Esophagus (tissue), 2 donors: Measurements from ENCODE around the gene PRRC1. TPM values are rescaled to one million over a fixed set of nuclear protein-coding genes. Genes with fewer than 3 reads are reported as not detected.

Source experiments
- H3K27ac ChIP-seq, 2 donors: one replicate each; pipeline ENCODE4 v1.5.1; 2013; ENCODE audit warnings: low read depth in 2 of 2, mild to moderate bottlenecking in 2 of 2, inconsistent platforms in 1 of 2, low read length in 1 of 2, moderate library complexity in 1 of 2
- H3K27me3 ChIP-seq, 2 donors: one replicate each; pipeline ENCODE4 v1.6.1; 2013; ENCODE audit warnings: low read length in 2 of 2, control low read depth in 1 of 2, mild to moderate bottlenecking in 1 of 2; ENCODE audit not compliant: insufficient read depth in 2 of 2, control insufficient read depth in 1 of 2
- H3K36me3 ChIP-seq, 2 donors: one replicate each; pipeline ENCODE4 v1.6.1; 2013; ENCODE audit warnings: low read length in 1 of 2; ENCODE audit not compliant: control insufficient read depth in 2 of 2, insufficient read depth in 2 of 2
- H3K4me1 ChIP-seq, 2 donors: one replicate each; pipeline ENCODE4 v1.6.1; 2013; ENCODE audit warnings: low read length in 1 of 2; ENCODE audit not compliant: control insufficient read depth in 2 of 2, insufficient read depth in 2 of 2
- H3K4me3 ChIP-seq, 2 donors: one replicate each; pipeline ENCODE4 v1.5.1; 2013; ENCODE audit warnings: low read length in 2 of 2, mild to moderate bottlenecking in 2 of 2, low read depth in 1 of 2, moderate library complexity in 1 of 2
- H3K9me3 ChIP-seq, 2 donors: one replicate each; pipeline ENCODE4 v1.6.1; 2013; ENCODE audit warnings: mild to moderate bottlenecking in 2 of 2, low read depth in 1 of 2, low read length in 1 of 2, moderate library complexity in 1 of 2; ENCODE audit not compliant: control insufficient read depth in 2 of 2, insufficient read depth in 1 of 2
- WGBS, 2 donors: extraction: QIAGEN DNeasy Blood & Tissue Kit; methylation state at CpG; one replicate each; pipeline ENCODE4 v1.1.7; 2013; 5-methylcytosine and 5-hydroxymethylcytosine counted together
- polyA plus RNA-seq, 2 donors: library from polyadenylated mRNA; stranded (reverse); fragments of 200-250 nt; gene quantifications; one replicate each; pipeline ENCODE4 v1.2.3, GENCODE V29; 2013
- donor health status: healthy with polysubstance abuse.
- donor health status: Bipolar disorder and iron deficiency.

PRRC1 gene
- polyA plus RNA-seq, 2 donors, result 16.7 to 22.2 TPM

DNA sequence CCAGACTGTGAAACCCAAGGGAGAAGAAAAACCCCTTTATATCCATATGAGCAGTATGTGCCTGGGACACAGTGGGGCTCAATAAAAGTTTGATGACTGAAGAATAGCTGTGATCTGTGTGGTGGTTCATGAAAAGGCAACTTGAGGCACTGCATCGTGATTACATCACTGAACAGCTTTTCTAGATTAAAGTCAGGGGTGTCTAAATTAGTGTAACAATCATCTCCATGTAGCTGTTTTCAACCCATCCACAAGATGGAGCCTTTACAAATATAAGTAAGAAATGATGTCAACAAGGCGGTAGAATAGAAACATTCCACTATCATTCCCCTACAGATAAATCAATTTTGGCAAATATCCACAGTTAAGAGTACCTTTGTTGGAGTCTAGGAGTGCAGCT, 55.5 kb downstream of the PRRC1 start:
- no peaks in the 10 kb centered on the region for H3K27me3 ChIP-seq
- no peak overlapping the region for H3K4me3 ChIP-seq
- no peaks in the 10 kb centered on the region for H3K36me3 ChIP-seq
- 80 to 82% methylated on average over 2 of the region's 2 CpGs for WGBS, 2 donors
- H3K9me3 ChIP-seq, result no peaks in the 10 kb centered on the region
- H3K4me1 ChIP-seq, result no peaks in the 10 kb centered on the region
- no peak overlapping the region for H3K27ac ChIP-seq

DNA sequence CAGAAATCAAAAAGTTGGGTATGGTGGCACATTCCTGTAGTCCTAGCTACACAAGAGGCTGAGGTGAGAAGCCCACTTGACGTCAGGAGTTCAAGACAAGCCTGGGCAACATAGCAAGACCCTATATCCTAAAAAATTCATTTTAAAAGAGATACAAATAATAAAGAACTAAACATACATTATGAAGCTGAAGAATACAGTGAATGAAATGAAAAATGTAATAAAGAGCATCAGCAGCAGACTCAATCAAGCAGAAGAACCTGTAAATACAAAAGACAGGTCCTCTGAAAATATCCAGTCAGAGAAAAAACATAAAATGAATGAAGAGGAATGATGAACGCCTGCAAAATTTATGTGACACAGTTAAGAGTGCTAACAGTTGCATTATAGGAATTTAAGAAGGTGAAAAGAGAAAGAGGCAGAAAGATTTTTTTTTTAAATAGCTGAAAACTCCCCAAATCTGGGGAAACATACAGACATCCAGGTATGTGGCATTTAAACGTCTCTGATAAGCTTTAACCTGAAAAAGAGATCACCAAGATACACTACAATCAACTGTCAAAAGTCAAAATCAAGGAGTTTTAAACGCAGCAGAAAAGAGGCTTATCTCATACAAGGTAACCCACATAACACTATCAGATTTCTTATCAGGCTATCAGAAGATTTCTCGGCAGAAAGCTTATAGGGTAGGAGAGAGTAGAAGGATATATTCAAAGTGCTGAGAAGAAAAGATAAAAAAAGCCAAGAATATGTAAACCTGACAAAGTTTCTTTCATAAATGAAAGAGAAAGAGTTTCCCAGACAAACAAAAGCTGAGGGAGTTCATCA, 57.6 kb downstream of the PRRC1 start:
- H3K36me3 ChIP-seq, result no peaks in the 10 kb centered on the region
- 78 to 83% methylated on average over 5 of the region's 5 CpGs for WGBS, 2 donors

DNA sequence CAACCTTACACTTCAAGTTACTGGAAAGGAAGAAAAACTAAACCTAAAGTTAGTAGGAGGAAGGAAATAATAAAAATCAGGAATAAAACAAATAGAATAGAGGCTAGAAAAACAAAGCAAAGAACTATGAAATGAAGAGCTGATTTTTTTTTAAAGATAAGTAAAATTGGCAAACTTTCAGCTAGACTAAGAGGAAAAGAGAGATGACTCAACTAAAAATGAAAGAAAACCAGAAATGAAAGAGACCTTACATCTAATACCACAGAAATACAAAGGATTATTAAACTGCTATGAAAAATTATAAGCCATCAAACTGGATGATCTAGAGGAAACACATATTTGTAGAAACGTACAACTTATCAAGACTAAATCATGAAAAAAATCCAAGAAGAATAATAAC, 60.0 kb downstream of the PRRC1 start:
- Histone ChIP-seq H3K36me3 (no peaks in the 10 kb centered on the region), H3K9me3 (no peaks in the 10 kb centered on the region), H3K27me3 (no peaks in the 10 kb centered on the region), H3K4me3 (no peak overlapping the region), H3K27ac (no peak overlapping the region), H3K4me1 (no peaks in the 10 kb centered on the region)
- WGBS, 2 donors, result 27 to 48% methylated on average over 1 of the region's 1 CpG

More for the DNA sequence above, 57.6 kb downstream of the PRRC1 start:
- Histone ChIP-seq H3K27ac (no peak overlapping the region), H3K9me3 (no peaks in the 10 kb centered on the region), H3K27me3 (no peaks in the 10 kb centered on the region), H3K4me1 (no peaks in the 10 kb centered on the region), H3K4me3 (no peak overlapping the region)

DNA sequence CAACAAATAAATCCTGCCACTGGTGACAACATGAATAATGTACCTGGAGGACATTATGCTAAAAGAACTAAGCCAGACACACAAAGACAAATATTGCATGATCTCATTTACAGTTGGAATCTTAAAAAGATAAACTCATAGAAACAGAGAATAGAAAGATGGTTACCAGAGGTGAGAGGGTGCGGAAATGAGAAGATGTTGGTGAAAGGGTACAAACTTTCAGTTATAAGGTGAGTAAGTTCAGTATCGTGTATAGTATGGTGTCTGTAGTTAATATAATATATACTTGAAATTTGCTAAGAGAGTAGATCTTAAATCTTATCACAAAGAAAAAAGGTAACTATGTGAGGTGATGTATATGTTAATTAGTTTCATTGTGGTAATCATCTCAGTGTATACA, 63.3 kb downstream of the PRRC1 start:
- 91 to 96% methylated on average over 2 of the region's 2 CpGs for WGBS, 2 donors
- no peaks in the 10 kb centered on the region for H3K4me1 ChIP-seq

DNA sequence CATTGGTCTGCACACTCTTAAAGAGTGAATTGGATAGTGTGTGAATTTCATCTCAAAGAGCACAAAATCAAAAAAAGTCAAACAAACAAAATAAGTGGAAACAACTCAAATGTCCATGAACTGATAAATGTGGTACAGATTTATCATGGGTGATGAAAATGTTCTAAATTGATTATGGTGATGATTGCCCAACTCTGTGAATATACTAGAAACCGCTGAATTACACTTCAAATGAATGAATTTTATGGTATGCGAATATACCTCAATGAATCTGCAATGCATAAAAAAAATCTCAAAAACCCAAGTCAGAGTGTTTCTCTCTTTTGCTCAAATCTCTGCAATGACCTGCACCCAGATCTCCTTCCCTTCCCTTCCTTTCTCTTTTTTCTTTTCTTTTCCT, 64.0 kb downstream of the PRRC1 start:
- Histone ChIP-seq H3K27me3 (no peaks in the 10 kb centered on the region), H3K27ac (no peak overlapping the region), H3K4me1 (no peaks in the 10 kb centered on the region), H3K4me3 (no peak overlapping the region), H3K36me3 (no peaks in the 10 kb centered on the region), H3K9me3 (no peaks in the 10 kb centered on the region)
- WGBS, 2 donors, result 97 to 98% methylated on average over 2 of the region's 2 CpGs

More for the DNA sequence above, 63.3 kb downstream of the PRRC1 start:
- Histone ChIP-seq H3K36me3 (no peaks in the 10 kb centered on the region), H3K27ac (no peak overlapping the region), H3K4me3 (no peak overlapping the region), H3K9me3 (no peaks in the 10 kb centered on the region), H3K27me3 (no peaks in the 10 kb centered on the region)

DNA sequence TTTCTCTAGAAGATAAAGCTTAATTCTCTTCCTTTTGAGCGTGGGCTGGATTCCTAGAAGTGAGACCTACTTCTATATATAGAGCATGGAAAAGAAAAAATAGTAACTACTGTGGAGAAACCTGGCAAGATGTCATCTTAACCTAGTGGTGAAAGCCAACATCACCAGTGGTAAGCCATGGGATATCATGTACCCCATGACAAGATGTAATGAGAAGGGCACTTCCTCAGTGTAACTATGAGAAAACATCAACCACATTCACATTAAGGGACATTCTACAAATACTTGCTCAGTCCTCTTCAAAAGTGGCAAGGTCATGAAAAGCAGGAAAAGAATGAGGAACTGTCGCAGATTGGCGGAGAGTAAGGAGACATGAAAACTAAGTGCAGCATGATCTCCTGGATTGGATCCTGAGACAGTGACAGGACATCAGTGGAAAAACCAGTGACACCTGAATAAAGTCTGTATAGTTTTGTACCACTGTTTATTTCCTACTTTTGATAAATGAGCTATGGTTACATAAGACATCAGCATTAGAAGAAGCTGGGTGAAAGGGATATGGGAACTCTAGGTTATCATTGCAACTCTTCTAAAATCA, 65.4 kb downstream of the PRRC1 start:
- no peaks in the 10 kb centered on the region for H3K27me3 ChIP-seq
- H3K4me3 ChIP-seq, result no peak overlapping the region
- H3K27ac ChIP-seq, result no peak overlapping the region
- no peaks in the 10 kb centered on the region for H3K9me3 ChIP-seq
- no peaks in the 10 kb centered on the region for H3K4me1 ChIP-seq
- no peaks in the 10 kb centered on the region for H3K36me3 ChIP-seq
- WGBS, 2 donors, result 62 to 82% methylated on average over 3 of the region's 3 CpGs

DNA sequence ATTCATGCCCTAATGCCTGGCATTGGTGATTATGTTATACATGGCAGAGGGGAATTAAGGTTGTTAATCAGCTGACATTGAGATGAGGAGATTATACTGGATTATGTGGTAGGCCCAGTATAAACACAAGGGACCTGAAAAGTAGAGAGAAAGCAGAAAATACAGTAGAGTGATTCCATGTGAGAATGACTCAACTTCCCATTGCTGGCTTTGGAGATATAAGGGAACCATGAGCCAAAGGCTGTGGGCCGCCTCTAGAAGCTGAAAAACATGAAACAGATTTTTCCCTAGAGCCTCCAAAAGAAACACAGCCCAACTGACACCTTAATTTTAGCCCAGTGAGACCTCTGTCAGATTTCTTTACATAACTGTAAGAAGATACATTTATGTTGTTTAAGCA, 66.4 kb downstream of the PRRC1 start:
- H3K9me3 ChIP-seq, result no peaks in the 10 kb centered on the region
- H3K4me3 ChIP-seq, result no peak overlapping the region
- H3K4me1 ChIP-seq, result no peaks in the 10 kb centered on the region
- H3K36me3 ChIP-seq, result no peaks in the 10 kb centered on the region
- no peaks in the 10 kb centered on the region for H3K27me3 ChIP-seq
- 80 to 85% methylated on average over 1 of the region's 1 CpG for WGBS, 2 donors
- no peak overlapping the region for H3K27ac ChIP-seq

DNA sequence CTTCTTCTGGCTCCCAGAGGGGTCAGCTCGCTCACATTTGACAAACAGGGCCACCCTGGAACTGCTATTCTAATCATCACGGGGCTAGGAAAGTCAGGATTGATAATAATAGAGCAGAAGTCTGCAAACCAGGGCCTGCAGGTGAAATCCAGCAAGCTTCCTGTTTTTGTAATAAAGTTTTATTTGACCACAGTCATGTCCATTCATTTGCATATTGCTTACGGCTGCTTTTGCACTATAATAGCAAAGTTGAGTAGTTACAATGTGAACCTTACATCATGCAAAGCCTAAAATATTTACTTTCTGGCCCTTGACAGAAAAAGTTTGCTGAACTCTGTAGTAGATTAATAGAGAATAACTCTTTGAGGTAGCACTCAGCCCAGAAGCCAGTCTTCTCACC, 68.2 kb downstream of the PRRC1 start:
- 65 to 69% methylated on average over 3 of the region's 3 CpGs for WGBS, 2 donors
- no peak overlapping the region for H3K27ac ChIP-seq
- H3K27me3 ChIP-seq, result no peaks in the 10 kb centered on the region
- H3K4me1 ChIP-seq, result no peaks in the 10 kb centered on the region
- no peaks in the 10 kb centered on the region for H3K36me3 ChIP-seq
- H3K4me3 ChIP-seq, result no peak overlapping the region
- H3K9me3 ChIP-seq, result no peaks in the 10 kb centered on the region

DNA sequence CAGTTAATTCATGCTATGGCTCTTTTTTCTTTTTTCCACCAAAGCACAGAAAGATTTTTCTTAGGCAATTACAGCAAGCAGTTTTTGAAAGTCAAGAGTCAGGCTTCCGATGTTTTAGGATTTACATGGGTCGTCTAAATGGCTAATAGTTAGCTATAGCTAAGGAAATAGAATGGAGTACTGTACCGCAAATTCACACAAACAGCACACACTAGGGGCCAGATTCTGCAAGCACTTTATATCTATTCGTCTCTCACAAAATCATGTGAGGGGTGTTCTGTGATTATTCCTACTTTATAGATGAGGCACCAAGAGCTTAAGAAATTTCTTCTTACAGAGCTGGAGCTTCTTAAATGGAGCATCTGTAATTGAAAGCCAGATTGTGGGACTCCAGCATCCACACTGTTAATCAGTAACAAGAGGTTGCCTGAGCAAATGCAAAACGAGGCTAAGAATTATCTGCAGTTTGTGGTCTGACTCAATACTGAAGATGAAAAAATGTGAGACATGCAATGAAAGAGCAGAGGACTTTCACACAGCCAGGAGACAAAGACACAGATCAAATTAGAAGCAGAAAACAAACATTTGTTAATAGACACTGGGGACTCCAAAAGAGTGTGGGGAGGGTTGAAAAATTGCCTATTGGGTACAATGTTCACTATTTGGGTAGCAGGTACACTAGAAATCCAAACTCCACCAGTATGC, 68.8 kb downstream of the PRRC1 start:
- H3K4me3 ChIP-seq, result no peak overlapping the region
- H3K36me3 ChIP-seq, result no peaks in the 10 kb centered on the region
- 65 to 79% methylated on average over 5 of the region's 5 CpGs for WGBS, 2 donors
- no peaks in the 10 kb centered on the region for H3K27me3 ChIP-seq
- no peak overlapping the region for H3K27ac ChIP-seq
- no peaks in the 10 kb centered on the region for H3K9me3 ChIP-seq
- no peaks in the 10 kb centered on the region for H3K4me1 ChIP-seq
